ENCODE measurements around the gene LMX1B.
A peak's percentile ranks its signal among the peaks of the same experiment; 100 is the strongest.

LMX1B gene

GRCh38 chr9:126663661-126664072, 49.9 kb downstream of the LMX1B start:
- ChIA-PET POLR2A (no interaction called here), CTCF (no interaction called here)
- TF ChIP-seq CTCF (IDR thresholded peaks at IDR 0.05; ENCODE audit: control extremely low read depth, extremely low read depth, low read depth, missing control alignments) = no peak
- DNase-seq (ENCODE audit: extremely low spot score) = no peak

- ChIA-PET CTCF (no interaction called here), POLR2A (no interaction called here)
- no peak for TF ChIP-seq CTCF (IDR thresholded peaks at IDR 0.05; ENCODE audit: control extremely low read depth, extremely low read depth, low read depth, missing control alignments)
- no peak for DNase-seq (ENCODE audit: extremely low spot score)
Measured at GRCh38 chr9:126664900-126665643, 51.3 kb downstream of the LMX1B start.

GRCh38 chr9:126665644-126666035, 51.9 kb downstream of the LMX1B start:
- POLR2A ChIA-PET = no interaction called here
- no peak for TF ChIP-seq CTCF (IDR thresholded peaks at IDR 0.05; ENCODE audit: control extremely low read depth, extremely low read depth, low read depth, missing control alignments)
- CTCF ChIA-PET = no interaction called here
- DNase-seq (ENCODE audit: extremely low spot score) = no peak

- ChIA-PET CTCF (interaction anchor here (1.8 kb wide), 1 partner anchor 24 kb away, joined by 7 read pairs; no protein-coding TSS in a partner anchor), POLR2A (no interaction called here)
- no peak for TF ChIP-seq CTCF (IDR thresholded peaks at IDR 0.05; ENCODE audit: control extremely low read depth, extremely low read depth, low read depth, missing control alignments)
- DNase-seq (ENCODE audit: extremely low spot score) = peak; percentile 52
Measured at GRCh38 chr9:126666155-126666803, 52.6 kb downstream of the LMX1B start.

GRCh38 chr9:126667190-126668055, 53.7 kb downstream of the LMX1B start:
- ChIA-PET POLR2A (no interaction called here), CTCF (interaction anchor here (0.7 to 1.8 kb wide), 4 partner anchors 11 to 168 kb away, joined by 3 to 8 read pairs (median 5); no protein-coding TSS in a partner anchor)
- DNase-seq (ENCODE audit: extremely low spot score) = no peak
- TF ChIP-seq CTCF (IDR thresholded peaks at IDR 0.05; ENCODE audit: control extremely low read depth, extremely low read depth, low read depth, missing control alignments) = no peak

GRCh38 chr9:126668058-126668457, 54.3 kb downstream of the LMX1B start:
- CTCF ChIA-PET = interaction anchor here (0.7 to 1.8 kb wide), 3 partner anchors 11 to 168 kb away, joined by 3 to 8 read pairs (median 7); no protein-coding TSS in a partner anchor
- DNase-seq (ENCODE audit: extremely low spot score) = no peak
- no peak for TF ChIP-seq CTCF (IDR thresholded peaks at IDR 0.05; ENCODE audit: control extremely low read depth, extremely low read depth, low read depth, missing control alignments)
- POLR2A ChIA-PET = no interaction called here

Data from GM10248 (cell line).